Measurements from ENCODE around the gene ATXN10.

DNA sequence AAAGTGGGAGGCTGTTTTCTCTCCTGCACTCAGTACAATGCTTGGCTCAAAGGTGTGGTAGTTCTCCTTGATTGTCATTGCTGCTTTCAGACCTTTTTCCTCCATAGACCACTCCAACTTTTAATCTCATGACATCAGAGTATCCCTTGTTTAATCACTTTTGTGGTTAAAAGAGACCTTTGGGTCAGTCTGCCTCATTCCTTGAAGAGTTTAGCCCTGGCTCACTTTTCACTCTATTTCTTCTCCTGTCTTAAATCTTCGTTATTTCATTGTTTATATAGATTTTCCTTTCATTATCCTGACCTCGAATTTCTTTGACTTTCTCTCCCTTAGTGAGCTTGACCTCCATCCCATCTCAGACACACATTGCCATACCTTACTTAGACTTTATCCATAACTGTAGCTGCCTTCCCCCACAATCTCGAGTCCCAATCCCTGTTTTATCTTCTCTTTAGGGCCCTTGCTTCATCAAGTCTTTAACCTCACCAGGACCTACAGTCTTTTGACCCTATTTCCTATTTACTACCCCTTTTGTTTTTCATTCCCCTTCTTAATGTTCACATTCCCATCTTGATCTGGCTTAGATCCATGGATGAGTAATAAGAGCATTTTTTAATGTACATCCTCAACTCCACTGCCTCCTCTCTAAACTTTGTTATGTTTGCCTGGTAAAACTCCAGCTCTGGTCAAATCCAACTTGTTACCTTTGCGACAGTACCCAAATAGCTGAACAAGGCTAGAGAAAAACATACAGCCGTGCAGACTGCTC, 9.5 kb downstream of the ATXN10 start:
- TF ChIP-seq, protein P1, sequence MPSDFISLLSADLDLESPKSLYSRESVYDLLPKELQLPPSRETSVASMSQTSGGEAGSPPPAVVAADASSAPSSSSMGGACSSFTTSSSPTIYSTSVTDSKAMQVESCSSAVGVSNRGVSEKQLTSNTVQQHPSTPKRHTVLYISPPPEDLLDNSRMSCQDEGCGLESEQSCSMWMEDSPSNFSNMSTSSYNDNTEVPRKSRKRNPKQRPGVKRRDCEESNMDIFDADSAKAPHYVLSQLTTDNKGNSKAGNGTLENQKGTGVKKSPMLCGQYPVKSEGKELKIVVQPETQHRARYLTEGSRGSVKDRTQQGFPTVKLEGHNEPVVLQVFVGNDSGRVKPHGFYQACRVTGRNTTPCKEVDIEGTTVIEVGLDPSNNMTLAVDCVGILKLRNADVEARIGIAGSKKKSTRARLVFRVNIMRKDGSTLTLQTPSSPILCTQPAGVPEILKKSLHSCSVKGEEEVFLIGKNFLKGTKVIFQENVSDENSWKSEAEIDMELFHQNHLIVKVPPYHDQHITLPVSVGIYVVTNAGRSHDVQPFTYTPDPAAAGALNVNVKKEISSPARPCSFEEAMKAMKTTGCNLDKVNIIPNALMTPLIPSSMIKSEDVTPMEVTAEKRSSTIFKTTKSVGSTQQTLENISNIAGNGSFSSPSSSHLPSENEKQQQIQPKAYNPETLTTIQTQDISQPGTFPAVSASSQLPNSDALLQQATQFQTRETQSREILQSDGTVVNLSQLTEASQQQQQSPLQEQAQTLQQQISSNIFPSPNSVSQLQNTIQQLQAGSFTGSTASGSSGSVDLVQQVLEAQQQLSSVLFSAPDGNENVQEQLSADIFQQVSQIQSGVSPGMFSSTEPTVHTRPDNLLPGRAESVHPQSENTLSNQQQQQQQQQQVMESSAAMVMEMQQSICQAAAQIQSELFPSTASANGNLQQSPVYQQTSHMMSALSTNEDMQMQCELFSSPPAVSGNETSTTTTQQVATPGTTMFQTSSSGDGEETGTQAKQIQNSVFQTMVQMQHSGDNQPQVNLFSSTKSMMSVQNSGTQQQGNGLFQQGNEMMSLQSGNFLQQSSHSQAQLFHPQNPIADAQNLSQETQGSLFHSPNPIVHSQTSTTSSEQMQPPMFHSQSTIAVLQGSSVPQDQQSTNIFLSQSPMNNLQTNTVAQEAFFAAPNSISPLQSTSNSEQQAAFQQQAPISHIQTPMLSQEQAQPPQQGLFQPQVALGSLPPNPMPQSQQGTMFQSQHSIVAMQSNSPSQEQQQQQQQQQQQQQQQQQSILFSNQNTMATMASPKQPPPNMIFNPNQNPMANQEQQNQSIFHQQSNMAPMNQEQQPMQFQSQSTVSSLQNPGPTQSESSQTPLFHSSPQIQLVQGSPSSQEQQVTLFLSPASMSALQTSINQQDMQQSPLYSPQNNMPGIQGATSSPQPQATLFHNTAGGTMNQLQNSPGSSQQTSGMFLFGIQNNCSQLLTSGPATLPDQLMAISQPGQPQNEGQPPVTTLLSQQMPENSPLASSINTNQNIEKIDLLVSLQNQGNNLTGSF (CRISPR knock-in tag; IDR thresholded peaks at IDR 0.05): no peak
- TF ChIP-seq, protein P2, sequence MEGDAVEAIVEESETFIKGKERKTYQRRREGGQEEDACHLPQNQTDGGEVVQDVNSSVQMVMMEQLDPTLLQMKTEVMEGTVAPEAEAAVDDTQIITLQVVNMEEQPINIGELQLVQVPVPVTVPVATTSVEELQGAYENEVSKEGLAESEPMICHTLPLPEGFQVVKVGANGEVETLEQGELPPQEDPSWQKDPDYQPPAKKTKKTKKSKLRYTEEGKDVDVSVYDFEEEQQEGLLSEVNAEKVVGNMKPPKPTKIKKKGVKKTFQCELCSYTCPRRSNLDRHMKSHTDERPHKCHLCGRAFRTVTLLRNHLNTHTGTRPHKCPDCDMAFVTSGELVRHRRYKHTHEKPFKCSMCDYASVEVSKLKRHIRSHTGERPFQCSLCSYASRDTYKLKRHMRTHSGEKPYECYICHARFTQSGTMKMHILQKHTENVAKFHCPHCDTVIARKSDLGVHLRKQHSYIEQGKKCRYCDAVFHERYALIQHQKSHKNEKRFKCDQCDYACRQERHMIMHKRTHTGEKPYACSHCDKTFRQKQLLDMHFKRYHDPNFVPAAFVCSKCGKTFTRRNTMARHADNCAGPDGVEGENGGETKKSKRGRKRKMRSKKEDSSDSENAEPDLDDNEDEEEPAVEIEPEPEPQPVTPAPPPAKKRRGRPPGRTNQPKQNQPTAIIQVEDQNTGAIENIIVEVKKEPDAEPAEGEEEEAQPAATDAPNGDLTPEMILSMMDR (CRISPR knock-in tag; IDR thresholded peaks at IDR 0.05): no peak
- TF ChIP-seq, protein P3, sequence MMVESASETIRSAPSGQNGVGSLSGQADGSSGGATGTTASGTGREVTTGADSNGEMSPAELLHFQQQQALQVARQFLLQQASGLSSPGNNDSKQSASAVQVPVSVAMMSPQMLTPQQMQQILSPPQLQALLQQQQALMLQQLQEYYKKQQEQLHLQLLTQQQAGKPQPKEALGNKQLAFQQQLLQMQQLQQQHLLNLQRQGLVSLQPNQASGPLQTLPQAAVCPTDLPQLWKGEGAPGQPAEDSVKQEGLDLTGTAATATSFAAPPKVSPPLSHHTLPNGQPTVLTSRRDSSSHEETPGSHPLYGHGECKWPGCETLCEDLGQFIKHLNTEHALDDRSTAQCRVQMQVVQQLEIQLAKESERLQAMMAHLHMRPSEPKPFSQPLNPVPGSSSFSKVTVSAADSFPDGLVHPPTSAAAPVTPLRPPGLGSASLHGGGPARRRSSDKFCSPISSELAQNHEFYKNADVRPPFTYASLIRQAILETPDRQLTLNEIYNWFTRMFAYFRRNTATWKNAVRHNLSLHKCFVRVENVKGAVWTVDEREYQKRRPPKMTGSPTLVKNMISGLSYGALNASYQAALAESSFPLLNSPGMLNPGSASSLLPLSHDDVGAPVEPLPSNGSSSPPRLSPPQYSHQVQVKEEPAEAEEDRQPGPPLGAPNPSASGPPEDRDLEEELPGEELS (CRISPR knock-in tag; IDR thresholded peaks at IDR 0.05): no peak
- TF ChIP-seq ZSCAN12 (CRISPR knock-in tag; IDR thresholded peaks at IDR 0.05) (no peak), ZNF274 (CRISPR knock-in tag; IDR thresholded peaks at IDR 0.05) (no peak), POLR2AphosphoS5 (IDR thresholded peaks at IDR 0.05; ENCODE audit: low read depth, low read length) (no peak)

All from HepG2 (cell line).